ENCODE measurements around the gene UNC13B. TPM values are rescaled to one million over a fixed set of nuclear protein-coding genes. Genes with fewer than 3 reads are reported as not detected.
A peak's percentile ranks its signal among the peaks of the same experiment; 100 is the strongest.
"Not testable (repeated sequence)": the region's sequence is repeated elsewhere in the genome, so short reads cannot be mapped to it uniquely, and the experiment has no call there.

The UNC13B gene
- total RNA-seq, 1 donor from 2014 or later, result 15.5 TPM

DNA sequence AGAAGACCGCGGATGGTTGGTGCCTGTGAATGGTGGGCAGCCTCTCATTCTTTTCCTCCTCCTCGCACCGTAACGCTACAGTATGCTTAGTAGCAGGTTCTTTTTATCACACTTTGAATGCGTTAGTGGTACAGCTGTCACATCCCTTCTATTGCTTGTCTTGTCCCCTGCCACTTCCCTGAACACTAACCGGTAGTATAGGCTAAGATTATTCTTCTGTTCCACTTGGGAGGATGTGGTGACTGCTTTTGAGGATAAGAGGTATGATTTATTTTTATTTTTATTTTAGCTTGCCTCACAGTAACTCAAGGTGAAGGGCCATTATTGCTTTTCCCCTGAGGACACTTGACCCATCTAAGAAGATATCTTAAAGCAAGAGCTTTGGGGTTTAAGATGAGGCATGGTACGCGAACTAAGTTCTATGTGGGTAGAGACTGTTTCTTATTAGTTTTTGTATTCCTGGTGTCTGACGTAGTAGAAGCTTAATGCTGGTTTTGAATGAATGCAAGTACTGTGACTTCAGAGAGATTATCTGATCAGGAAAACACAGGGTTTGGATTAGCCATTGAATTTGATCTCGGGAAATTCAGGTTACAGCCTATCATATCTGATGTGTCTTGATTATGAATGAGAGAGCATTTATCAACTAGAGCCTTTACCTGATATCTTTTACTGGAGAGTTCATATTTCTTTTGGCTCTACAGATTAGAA is 951 bp downstream of the UNC13B start:
- DNase-seq (ENCODE audit: low read depth in 2 of 2), result no peak

- DNase-seq (ENCODE audit: low read depth in 2 of 2), result no peak
These were observed 1.6 kb downstream of the UNC13B start for GRCh38 chr9:35163413-35163812.

DNA sequence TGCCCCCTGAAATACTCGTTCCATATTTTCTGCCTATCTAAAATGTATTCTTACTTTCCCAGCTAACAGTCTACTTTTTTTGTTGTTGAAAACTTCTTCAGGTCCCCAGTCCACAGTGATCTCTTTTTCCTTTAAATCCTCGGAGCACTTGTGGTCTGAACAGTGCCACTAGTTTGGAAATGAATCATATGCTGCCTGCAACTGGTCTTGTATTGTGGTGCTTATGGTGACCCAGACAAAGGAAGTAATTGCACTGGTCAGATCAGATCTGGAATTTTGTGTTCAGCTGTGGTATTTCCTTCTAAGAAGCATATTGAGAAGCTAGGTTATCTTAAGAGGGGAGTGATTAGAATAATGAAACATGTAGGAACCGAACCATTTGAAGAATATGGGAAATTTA is 2.9 kb downstream of the UNC13B start:
- peak in 1 of 2 donors; percentile 78 for DNase-seq (ENCODE audit: low read depth in 2 of 2)

DNA sequence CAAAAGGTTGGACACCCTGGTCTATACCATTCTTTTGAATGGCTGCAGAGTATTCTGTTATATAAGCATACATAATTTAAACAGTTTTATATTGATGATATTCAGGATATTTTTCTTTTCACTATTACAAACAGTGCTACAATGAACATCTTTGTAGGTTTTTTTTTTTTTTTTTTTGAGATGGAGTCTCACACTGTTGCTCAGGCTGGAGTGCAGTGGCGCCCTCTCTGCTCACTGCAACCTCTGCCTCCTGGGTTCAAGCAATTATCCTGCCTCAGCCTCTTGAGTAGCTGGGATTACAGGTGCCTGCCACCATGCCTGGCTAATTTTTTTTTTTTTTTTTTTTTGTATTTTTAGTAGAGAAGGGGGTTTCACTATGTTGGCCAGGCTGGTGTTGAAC is 5.6 kb downstream of the UNC13B start:
- not testable (repeated sequence) for DNase-seq (ENCODE audit: low read depth in 2 of 2)

DNA sequence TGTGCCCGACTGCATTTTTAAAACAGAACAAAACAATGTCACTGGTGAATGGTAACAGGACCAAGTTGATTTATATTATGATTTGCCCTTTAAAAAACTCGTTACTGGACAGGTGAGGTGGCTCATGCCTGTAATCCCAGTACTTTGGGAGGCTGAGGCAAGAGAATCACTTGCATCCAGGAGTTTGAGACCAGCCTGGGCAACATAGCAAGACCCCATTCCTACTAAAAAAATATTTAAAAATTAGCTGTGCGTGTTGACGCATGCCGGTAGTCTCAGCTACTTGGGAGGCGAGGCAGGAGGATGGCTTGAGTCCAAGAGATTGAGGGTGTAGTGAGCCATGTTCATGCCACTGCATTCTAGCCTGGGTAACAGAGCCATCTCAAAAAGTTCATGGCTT is 7.2 kb downstream of the UNC13B start:
- DNase-seq (ENCODE audit: low read depth in 2 of 2), result no peak

DNA sequence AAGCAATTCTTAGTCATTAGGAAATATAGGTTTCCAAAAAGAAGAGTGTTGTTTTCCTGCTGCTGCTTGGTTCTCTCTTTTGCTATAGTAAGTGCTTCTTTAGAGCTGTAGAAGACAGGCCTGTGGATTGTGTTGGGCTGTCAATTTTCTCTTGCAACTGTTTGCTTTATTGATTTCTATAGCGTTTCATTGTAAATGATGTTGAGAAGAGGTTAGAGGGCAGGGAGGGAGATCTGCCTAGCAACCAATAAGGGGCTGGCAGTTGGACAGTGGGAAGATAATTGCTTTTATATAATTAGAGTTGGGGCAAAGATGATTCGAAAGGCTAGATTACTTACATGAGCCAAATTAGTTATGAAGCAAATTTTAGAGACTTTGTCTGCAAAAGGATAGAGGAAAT is 11.1 kb downstream of the UNC13B start:
- DNase-seq (ENCODE audit: low read depth in 2 of 2), result peak in 1 of 2 donors; percentile 8

- DNase-seq (ENCODE audit: low read depth in 2 of 2), result no peak
These were observed 15.7 kb downstream of the UNC13B start for GRCh38 chr9:35177520-35177919.

DNA sequence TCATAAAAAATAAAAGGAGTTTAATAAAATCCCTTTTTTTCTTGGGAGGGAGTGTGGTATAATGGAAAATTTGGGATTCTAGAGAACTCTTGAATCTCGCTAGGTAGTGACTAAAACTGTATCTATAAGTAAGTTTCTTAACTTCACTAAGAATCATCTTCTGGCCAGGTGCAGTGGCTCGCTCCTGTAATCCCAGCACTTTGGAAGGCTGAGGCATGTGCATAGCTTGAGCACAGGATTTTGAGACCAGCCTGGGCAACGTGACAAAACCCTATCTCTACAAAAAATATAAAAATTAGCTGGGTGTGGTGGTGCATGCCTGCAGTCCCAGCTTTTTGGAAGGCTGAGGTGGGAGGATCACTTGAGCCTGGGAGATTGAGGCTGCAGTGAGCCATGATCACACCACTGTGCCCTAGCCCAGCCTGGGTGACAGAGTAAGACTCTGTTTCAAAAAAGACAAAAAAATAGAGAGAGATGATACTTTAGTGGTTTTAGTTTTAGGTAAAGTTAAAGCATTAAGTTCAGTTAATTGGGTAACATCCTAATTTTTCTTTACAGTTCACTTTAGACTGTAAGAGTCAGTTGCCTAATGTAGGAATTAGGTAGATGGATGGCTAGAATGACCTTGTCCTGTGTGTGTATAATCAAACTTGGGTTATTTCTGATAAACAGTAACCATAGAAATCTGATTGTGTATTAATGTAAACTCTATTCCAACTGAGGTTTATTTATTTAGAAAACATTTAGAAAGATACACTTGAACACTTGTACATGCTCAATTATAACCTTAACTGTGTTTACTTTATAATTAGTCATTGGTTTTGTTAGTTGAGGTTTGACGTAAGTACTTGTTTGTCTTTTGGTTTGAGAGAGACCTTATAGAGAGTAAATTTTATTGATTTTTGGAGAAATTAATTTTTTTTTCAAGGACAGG is 17.8 kb downstream of the UNC13B start:
- no peak for DNase-seq (ENCODE audit: low read depth in 2 of 2)

DNA sequence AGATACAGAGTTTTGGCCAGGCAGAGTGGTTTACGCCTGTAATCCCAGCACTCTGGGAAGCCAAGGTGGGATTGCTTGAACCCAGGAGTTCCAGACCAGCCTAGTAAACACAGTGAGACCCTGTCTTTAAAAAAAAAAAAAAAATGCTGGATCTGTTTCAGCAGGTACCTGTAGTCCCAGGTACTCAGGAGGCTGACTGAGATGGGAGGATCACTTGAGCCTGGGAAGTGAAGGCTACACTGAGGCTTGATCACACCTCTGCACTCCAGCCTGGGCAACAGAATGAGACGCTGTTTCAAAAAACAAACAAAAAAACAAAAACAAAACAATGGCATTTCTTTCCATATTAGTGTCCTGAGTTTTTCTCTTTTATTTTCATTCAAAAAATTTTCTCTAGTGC is 19.0 kb downstream of the UNC13B start:
- DNase-seq (ENCODE audit: low read depth in 2 of 2), result no peak

GRCh38 chr9:35182401-35182800 is 20.6 kb downstream of the UNC13B start:
- not testable (repeated sequence) for DNase-seq (ENCODE audit: low read depth in 2 of 2)

DNA sequence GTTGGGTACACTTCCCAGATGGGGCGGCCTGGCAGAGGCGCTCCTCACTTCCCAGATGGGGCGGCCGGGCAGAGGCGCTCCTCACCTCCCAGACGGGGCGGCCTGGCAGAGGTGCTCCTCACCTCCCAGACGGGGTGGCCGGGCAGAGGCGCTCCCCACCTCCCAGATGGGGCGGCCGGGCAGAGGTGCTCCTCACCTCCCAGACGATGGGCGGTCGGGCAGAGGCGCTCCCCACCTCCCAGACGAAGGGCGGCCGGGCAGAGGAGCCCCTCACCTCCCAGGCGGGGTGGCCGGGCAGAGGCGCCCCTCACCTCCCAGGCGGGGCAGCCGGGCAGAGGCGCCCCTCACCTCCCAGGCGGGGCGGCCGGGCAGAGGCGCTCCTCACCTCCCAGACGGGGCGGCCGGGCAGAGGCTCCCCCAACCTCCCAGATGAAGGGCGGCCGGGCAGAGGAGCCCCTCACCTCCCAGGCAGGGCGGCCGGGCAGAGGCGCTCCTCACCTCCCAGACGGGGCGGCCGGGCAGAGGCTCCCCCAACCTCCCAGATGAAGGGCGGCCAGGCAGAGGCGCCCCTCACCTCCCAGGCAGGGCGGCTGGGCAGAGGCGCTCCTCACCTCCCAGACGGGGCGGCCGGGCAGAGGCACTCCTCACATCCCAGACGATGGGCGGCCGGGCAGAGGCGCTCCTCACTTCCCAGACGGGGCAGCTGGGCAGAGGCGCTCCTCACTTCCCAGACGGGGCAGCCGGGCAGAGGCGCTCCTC is 21.4 kb downstream of the UNC13B start:
- not testable (repeated sequence) for DNase-seq (ENCODE audit: low read depth in 2 of 2)

DNA sequence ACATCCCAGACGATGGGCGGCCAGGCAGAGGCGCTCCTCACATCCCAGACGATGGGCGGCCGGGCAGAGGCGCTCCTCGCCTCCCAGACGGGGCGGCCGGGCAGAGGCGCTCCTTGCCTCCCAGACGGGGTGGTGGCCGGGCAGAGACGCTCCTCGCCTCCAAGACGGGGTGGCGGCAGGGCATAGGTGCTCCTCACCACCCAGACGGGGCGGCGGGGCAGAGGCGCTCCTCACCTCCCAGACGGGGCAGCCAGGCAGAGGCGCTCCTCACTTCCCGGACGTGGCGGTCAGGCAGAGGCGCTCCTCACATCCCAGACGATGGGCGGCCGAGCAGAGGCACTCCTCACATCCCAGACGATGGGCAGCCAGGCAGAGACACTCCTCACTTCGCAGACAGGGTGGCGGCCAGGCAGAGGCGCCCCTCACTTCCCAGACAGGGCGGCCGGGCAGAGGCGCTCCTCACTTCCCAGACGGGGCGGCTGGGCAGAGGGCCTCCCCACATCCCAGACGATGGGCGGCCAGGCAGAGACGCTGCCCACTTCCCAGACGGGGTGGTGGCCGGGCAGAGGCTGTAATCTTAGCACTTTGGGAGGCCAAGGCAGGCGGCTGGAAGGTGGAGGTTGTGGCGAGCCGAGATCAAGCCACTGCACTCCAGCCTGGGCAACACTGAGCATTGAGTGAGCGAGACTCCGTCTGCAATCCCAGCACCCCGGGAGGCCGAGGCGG is 22.1 kb downstream of the UNC13B start:
- not testable (repeated sequence) for DNase-seq (ENCODE audit: low read depth in 2 of 2)

DNA sequence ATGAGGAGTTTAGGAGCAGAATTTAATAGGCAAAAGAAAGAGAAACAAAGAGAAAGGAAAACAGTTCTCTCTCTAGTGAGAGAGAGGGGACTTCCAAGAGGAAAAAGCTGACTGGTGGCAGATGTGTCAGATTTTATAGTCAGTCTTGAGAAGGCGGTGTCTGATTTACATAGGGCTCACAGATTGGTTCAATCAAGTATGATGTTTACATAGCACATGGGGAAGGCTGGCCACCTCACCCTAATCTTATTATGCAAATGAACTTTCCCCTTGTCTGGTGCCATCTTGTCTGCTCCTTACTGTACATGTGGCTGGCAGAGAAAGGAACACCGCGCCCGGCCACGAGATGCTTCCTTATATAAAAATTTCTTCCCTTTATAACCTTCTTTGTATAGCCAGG is 24.7 kb downstream of the UNC13B start:
- no peak for DNase-seq (ENCODE audit: low read depth in 2 of 2)

GRCh38 chr9:35190203-35190602 is 28.4 kb downstream of the UNC13B start:
- no peak for DNase-seq (ENCODE audit: low read depth in 2 of 2)

- DNase-seq (ENCODE audit: low read depth in 2 of 2), result no peak
These were observed 29.3 kb downstream of the UNC13B start for GRCh38 chr9:35191105-35191504.

DNA sequence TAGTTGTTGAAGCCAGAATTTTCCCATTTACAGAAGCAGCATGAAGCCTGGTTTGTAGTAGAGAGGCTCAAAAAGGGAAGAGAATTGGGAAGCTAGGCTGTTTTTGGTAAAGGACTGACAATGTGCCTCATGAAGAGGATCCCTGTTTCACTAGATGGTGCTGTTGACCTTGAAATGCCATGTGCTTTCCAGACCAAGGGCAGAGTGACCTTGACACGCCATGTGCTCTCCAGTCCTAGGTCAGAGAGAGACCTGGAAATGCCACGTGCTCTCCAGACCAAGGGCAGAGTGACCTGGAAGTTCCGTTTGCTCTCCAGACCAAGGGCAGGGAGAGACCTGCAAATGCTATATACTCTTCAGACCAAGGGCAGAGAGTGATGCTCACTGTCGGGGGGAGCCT is 32.0 kb downstream of the UNC13B start:
- peak in 1 of 2 donors; percentile 6 for DNase-seq (ENCODE audit: low read depth in 2 of 2)

DNA sequence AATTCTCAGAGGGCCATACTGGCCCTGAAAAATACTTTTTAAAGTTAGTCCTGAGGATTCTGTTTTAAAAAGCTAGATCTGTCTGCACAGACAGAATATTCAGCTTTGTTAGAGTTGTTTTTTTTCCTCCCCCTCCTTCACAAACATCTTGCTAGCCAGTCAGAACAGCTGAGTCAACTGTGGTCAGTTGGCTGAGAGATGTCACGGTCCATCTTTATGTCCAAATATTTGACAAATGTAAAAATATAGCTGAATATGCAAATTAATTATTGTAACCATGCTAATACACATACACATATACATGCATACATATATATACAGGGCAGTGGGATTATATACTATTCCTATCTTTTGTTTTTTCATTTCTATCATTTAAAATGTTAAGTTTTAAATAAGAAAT is 33.9 kb downstream of the UNC13B start:
- DNase-seq (ENCODE audit: low read depth in 2 of 2), result no peak

GRCh38 chr9:35198191-35198590 is 36.4 kb downstream of the UNC13B start:
- peak in 1 of 2 donors; percentile 28 for DNase-seq (ENCODE audit: low read depth in 2 of 2)

GRCh38 chr9:35203528-35203927 is 41.7 kb downstream of the UNC13B start:
- DNase-seq (ENCODE audit: low read depth in 2 of 2), result peak in 1 of 2 donors; percentile 9

DNA sequence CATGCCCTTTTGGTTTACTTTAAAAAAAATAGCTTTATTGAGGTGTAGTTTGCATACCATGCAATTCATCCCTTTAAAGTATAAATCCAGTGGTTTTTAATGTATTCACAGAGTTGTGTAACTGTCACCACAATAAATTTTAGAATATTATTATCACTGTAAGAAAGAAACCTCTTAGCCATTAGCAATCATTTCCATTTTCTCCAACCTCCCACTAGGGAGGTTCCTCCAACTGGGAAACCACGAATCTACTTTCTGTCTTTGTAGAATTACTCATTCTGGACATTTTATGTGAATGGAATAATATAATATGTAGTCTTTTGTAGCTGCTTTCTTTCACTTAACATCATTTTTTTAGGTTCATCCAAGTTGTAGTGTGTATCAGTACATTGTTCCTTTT is 43.5 kb downstream of the UNC13B start:
- DNase-seq (ENCODE audit: low read depth in 2 of 2), result no peak

- DNase-seq (ENCODE audit: low read depth in 2 of 2), result no peak
These were observed 50.0 kb downstream of the UNC13B start for GRCh38 chr9:35211854-35212253.
